NCI-H226 (cell line): ENCODE results near the gene TAX1BP1.
A peak's percentile ranks its signal among the peaks of the same experiment; 100 is the strongest.

Source experiments
- DNase-seq: peaks from one replicate; pipeline ENCODE4 v3.0.0-alpha.2; 2015

Gene TAX1BP1

GRCh38 chr7:27782849-27783248 is 42.9 kb downstream of the TAX1BP1 start:
- DNase-seq, result peak; percentile 60

- DNase-seq, result peak; percentile 76
Measured at GRCh38 chr7:27784399-27785053, 44.6 kb downstream of the TAX1BP1 start.

- no peak for DNase-seq
Measured at GRCh38 chr7:27788437-27788836, 48.5 kb downstream of the TAX1BP1 start.

GRCh38 chr7:27793780-27794179 is 53.8 kb downstream of the TAX1BP1 start:
- peak; percentile 68 for DNase-seq

DNA sequence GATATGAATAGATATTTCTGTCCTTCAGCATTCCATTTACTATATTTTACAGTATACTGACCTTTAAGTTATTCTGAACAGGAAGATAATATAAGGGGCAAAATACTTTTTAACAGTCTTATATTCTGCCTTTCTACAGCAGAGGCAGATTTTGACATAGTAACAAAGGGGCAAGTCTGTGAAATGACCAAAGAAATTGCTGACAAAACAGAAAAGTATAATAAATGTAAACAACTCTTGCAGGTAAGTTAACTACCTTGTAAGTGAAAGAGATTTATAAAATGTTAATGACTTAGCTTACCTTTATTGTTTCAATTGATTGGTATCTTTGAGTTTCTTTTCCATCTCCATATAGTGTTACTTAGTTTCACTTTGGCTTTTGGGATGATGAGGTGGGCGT is 56.0 kb downstream of the TAX1BP1 start:
- DNase-seq, result no peak

- no peak for DNase-seq
Measured at GRCh38 chr7:27799212-27799611, 59.2 kb downstream of the TAX1BP1 start.

GRCh38 chr7:27802999-27803398 is 63.0 kb downstream of the TAX1BP1 start:
- no peak for DNase-seq

DNA sequence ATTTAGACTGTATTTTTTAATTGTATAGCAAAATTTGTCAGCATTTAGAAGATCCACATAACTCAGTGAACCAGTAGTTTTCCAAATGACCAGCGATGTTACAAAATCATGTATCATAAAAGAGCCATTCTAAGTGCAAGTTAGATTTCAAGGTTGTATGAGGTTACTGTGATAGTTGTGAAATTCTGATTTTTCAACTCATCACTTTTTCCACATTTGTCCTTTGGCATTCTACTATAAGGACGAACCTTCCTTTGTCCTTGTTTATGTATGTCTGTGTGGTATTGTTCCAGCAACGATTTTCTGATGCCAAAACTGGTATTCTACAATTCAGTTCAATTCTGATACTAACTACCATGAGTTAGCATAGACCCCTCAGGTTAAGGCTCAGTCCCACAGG is 64.2 kb downstream of the TAX1BP1 start:
- DNase-seq, result no peak

DNA sequence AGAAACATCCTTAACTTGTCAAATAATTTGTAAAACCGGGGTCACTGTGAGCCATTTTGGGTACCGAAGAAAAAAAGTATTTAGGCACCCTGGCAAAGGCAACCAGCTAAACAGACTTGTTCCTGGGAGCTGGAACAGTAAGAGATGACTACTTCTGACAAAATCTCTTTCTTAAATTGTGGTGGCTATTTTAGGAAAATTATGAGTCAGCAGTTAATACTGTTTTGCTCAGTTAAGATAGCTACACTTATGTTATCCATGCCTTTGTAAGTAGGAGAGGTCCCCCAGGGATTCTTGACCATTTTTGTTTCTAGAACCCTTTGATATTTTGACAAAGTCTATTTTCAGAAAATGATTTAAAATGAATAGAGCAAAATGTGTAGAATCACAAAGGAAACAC is 68.7 kb downstream of the TAX1BP1 start:
- peak; percentile 46 for DNase-seq

GRCh38 chr7:27810186-27810585 is 70.2 kb downstream of the TAX1BP1 start:
- DNase-seq, result no peak

GRCh38 chr7:27812706-27813105 is 72.7 kb downstream of the TAX1BP1 start:
- no peak for DNase-seq

DNA sequence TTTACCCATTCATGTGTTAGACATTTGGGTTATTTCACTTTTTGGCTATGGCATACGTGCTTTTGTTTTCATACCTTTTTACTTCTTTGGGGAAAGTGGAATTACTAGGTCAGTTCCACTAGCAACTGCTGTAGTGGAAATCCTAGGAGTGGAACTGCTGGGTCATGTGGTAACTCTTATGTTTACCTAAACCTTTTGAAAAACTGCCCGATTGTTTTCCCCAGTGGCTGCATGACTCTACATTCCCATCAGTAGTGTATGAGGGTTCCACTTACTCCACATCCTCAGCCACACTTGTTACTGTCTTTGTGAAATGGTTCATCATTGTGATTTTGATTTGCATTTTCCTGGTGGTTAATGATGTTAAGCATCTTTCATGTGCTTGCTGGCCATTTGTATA is 82.3 kb downstream of the TAX1BP1 start:
- DNase-seq, result no peak

GRCh38 chr7:27825891-27826290 is 85.9 kb downstream of the TAX1BP1 start:
- no peak for DNase-seq

GRCh38 chr7:27826357-27826756 is 86.4 kb downstream of the TAX1BP1 start:
- no peak for DNase-seq

DNA sequence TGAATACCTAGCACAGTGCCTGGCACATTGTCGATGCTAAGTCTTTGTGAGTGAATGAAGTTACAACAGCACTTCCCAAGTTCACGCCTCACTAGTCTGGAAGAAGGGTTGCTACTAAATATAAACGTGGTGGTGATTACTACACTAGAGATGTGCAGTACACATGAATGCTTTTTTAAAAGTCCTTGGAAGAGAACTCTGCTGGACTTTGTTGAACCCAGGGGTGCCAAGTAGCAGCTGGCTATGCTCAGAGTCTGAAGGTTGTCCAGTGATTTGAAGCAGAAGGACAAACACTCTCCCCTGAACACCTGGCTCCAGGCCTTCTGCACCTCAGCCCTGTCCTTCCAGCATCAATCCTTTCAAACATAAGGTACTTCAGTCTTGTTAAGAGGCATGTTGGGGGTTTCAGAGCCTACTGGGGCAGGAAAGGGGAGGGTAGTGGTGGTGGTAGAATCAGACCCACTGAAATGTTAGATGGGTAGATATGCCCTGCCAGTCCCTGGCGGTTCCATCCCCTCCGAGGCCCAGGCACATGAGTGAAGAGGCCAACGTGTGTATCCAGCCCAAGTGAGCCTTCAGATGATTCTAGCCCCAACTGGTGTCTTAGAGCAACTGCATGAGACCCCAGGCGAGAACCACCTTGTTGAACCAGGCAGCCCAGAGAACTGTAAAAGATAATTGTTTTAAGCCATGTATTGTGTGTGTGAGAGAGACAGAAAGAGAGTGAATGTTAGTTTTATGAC is 94.4 kb downstream of the TAX1BP1 start:
- DNase-seq, result no peak

- DNase-seq, result no peak
Measured at GRCh38 chr7:27835376-27835775, 95.4 kb downstream of the TAX1BP1 start.

GRCh38 chr7:27836536-27836935 is 96.6 kb downstream of the TAX1BP1 start:
- no peak for DNase-seq

DNA sequence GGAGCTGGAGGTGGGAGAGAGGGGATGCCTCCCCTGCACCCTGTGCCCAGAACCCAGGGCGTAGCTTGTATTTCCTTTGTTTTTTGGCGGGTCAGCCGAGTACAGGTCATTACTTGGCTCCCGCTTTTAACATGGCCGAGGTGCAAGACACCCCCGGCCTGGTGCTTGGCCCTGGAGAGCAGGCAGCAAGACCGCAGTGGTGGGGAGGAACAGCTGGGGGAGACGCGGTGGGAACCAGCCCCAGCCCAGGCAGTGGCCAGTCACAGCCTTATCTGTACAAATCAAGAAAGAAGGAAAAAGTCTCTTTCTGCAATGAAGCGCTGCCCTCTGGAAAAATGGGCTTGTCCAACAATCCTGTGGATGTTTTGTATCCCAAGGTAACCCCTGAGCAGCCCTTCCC is 99.1 kb downstream of the TAX1BP1 start:
- DNase-seq, result no peak

DNA sequence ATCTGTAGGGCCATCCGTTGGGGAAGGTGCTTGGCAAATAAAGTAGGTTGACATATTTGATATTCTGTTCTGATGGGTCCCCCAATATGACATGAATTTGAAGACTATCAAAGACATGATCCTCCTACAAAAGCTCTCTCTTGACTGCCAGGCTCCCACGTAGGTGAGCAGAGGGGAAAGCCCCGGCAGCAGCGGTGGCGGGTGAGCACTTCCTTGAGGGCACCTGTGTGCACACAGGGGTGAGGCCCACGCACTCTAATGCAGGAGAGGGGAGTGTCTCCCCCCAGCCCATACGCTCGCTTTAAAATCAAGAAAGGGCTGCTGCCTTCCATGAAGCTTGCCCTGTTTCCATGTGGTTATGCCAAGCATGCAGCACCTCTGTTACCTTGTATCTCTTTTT is 100.4 kb downstream of the TAX1BP1 start:
- DNase-seq, result no peak

- DNase-seq, result no peak
Measured at GRCh38 chr7:27840760-27841364, 100.9 kb downstream of the TAX1BP1 start.

GRCh38 chr7:27842094-27842692 is 102.2 kb downstream of the TAX1BP1 start:
- no peak for DNase-seq

GRCh38 chr7:27842851-27843250 is 102.9 kb downstream of the TAX1BP1 start:
- DNase-seq, result no peak

DNA sequence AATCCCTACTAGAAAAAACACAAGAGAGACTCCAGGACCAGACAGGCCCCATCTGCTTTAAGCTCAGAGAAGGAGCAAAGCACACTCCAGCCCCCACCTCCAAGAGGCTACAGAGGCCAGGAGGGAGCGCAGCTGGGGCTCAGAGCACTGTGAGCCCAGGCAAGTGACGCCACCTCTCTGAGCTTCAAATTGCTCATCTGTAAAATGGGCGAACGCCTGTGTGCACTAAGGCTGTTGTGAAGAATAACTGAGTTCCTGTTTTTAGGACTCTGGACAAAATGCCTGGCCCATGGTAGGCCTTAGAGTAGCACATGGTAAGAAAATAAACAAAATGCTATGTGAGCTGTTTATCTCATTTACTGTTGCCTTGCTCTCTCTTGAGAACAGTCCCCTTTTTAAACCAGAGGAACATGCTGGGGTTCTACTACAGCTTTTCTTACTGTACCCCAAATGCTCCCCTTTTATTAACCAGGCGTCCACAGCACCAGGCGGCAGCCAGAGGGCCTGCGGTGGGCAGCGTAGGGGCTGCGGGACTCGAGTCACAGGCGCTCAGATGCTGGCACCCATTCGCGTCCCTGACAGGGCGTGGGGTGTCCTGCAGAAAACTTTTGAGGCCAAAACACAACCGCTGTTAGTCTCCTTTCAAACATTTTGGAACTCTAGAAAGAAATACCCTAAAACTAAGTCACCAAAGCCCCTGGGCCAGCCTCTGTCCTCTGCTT is 103.8 kb downstream of the TAX1BP1 start:
- DNase-seq, result no peak
